ENCODE measurements around the gene CYP3A5.

The CYP3A5 gene

GRCh38 chr7:99605527-99605926, 74.3 kb downstream of the CYP3A5 start:
- no peak for DNase-seq

GRCh38 chr7:99601656-99602310, 78.0 kb downstream of the CYP3A5 start:
- no peak for DNase-seq

- no peak for DNase-seq
These were observed 80.0 kb downstream of the CYP3A5 start for GRCh38 chr7:99599836-99600235.

Measured in amniotic stem cell (primary cell).